GM19193 (cell line): ENCODE measurements around the gene COG7.

ENCODE experiments used
- POLR2A ChIP-seq: IDR thresholded peaks from 4 replicates; pipeline ENCODE4 v1.6.1; 2011; ENCODE audit not compliant: insufficient read depth, insufficient read length; ENCODE audit errors: extremely low read depth

COG7 gene

GRCh38 chr16:23382279-23382678, 70.7 kb downstream of the COG7 start:
- no peak for TF ChIP-seq POLR2A

GRCh38 chr16:23380501-23380951, 72.5 kb downstream of the COG7 start:
- no peak for TF ChIP-seq POLR2A

GRCh38 chr16:23379707-23380106, 73.3 kb downstream of the COG7 start:
- no peak for TF ChIP-seq POLR2A

GRCh38 chr16:23378921-23379320, 74.1 kb downstream of the COG7 start:
- TF ChIP-seq POLR2A: no peak

GRCh38 chr16:23378256-23378655, 74.7 kb downstream of the COG7 start:
- no peak for TF ChIP-seq POLR2A

GRCh38 chr16:23377071-23377931, 75.7 kb downstream of the COG7 start:
- no peak for TF ChIP-seq POLR2A

GRCh38 chr16:23375643-23376042, 77.3 kb downstream of the COG7 start:
- no peak for TF ChIP-seq POLR2A

- no peak for TF ChIP-seq POLR2A
These were observed 78.1 kb downstream of the COG7 start for GRCh38 chr16:23374721-23375510.

- no peak for TF ChIP-seq POLR2A
These were observed 79.4 kb downstream of the COG7 start for GRCh38 chr16:23373436-23374219.

- no peak for TF ChIP-seq POLR2A
These were observed 81.6 kb downstream of the COG7 start for GRCh38 chr16:23371368-23371767.

GRCh38 chr16:23369416-23369815, 83.6 kb downstream of the COG7 start:
- TF ChIP-seq POLR2A: no peak

- TF ChIP-seq POLR2A: no peak
These were observed 84.5 kb downstream of the COG7 start for GRCh38 chr16:23368469-23368868.

GRCh38 chr16:23367988-23368387, 85.0 kb downstream of the COG7 start:
- no peak for TF ChIP-seq POLR2A

- TF ChIP-seq POLR2A: no peak
These were observed 85.4 kb downstream of the COG7 start for GRCh38 chr16:23367564-23367963.
